BLaER1 (cell line): ENCODE data around the gene DYNC2I2.
A peak's percentile ranks its signal among the peaks of the same experiment; 100 is the strongest.
"Not testable (repeated sequence)": the region's sequence is repeated elsewhere in the genome, so short reads cannot be mapped to it uniquely, and the experiment has no call there.

Source experiments
- H3K27ac ChIP-seq: shearing (Covaris generic); formaldehyde crosslinking; 2 replicates; pipeline ENCODE4 v1.8.1; 2022
- H3K27me3 ChIP-seq: shearing (Covaris generic); formaldehyde crosslinking; 2 replicates; pipeline ENCODE4 v1.8.1; 2022
- H3K36me3 ChIP-seq: shearing (Covaris generic); formaldehyde crosslinking; 2 replicates; pipeline ENCODE4 v1.8.1; 2022
- H3K4me1 ChIP-seq: shearing (Covaris generic); formaldehyde crosslinking; 2 replicates; pipeline ENCODE4 v1.8.1; 2022
- H3K4me2 ChIP-seq: shearing (Covaris generic); formaldehyde crosslinking; 2 replicates; pipeline ENCODE4 v1.8.1; 2022
- H3K4me3 ChIP-seq: shearing (Covaris generic); formaldehyde crosslinking; 2 replicates; pipeline ENCODE4 v1.8.1; 2022
- H3K9ac ChIP-seq: shearing (Covaris generic); formaldehyde crosslinking; 2 replicates; pipeline ENCODE4 v1.8.1; 2022
- H3K9me3 ChIP-seq: shearing (Covaris generic); formaldehyde crosslinking; 2 replicates; pipeline ENCODE4 v1.8.1; 2022
- H4K20me1 ChIP-seq: shearing (Covaris generic); formaldehyde crosslinking; 2 replicates; pipeline ENCODE4 v1.8.1; 2022
- Cebpa-rat ChIP-seq: shearing (Covaris generic); IDR thresholded peaks from 2 replicates; pipeline ENCODE4 v1.8.1; 2022

DYNC2I2 gene

GRCh38 chr9:128696923-128697707, 40.5 kb upstream of the DYNC2I2 start:
- no peak overlapping the region for H3K4me3 ChIP-seq
- H4K20me1 ChIP-seq, result peaks cover 53% of the 10 kb centered on the region
- H3K4me2 ChIP-seq, result no peak overlapping the region
- H3K27ac ChIP-seq, result no peak overlapping the region
- TF ChIP-seq Cebpa-rat, result no peak
- no peak overlapping the region for H3K9ac ChIP-seq
- no peaks in the 10 kb centered on the region for H3K27me3 ChIP-seq
- peaks cover 59% of the 10 kb centered on the region for H3K36me3 ChIP-seq
- H3K4me1 ChIP-seq, result peaks cover 28% of the 10 kb centered on the region
- H3K9me3 ChIP-seq, result no peaks in the 10 kb centered on the region

- Histone ChIP-seq H3K4me3 (no peak overlapping the region), H3K4me2 (0 out of 2 replicates have a peak overlapping the region, but pooled peaks have one; percentile 21), H3K9ac (no peak overlapping the region), H3K27me3 (no peaks in the 10 kb centered on the region), H3K4me1 (peaks cover 34% of the 10 kb centered on the region), H4K20me1 (peaks cover 75% of the 10 kb centered on the region), H3K9me3 (no peaks in the 10 kb centered on the region), H3K27ac (no peak overlapping the region), H3K36me3 (peaks cover 70% of the 10 kb centered on the region)
- no peak for TF ChIP-seq Cebpa-rat
Observed at GRCh38 chr9:128694344-128694743, 37.7 kb upstream of the DYNC2I2 start.

GRCh38 chr9:128693738-128694137, 37.1 kb upstream of the DYNC2I2 start:
- not testable (repeated sequence) for H3K4me3 ChIP-seq, H3K4me2 ChIP-seq, H3K27ac ChIP-seq, H3K27me3 ChIP-seq, H3K9me3 ChIP-seq, H3K9ac ChIP-seq
- Histone ChIP-seq H3K4me1 (peaks cover 34% of the 10 kb centered on the region), H3K36me3 (peaks cover 67% of the 10 kb centered on the region), H4K20me1 (peaks cover 75% of the 10 kb centered on the region)

GRCh38 chr9:128690684-128691034, 34.0 kb upstream of the DYNC2I2 start:
- Histone ChIP-seq H4K20me1 (peaks cover 53% of the 10 kb centered on the region), H3K27me3 (no peaks in the 10 kb centered on the region), H3K4me1 (peaks cover 65% of the 10 kb centered on the region), H3K9ac (peak overlapping the region; percentile 97), H3K27ac (peak overlapping the region; percentile 99), H3K36me3 (peaks cover 44% of the 10 kb centered on the region), H3K4me2 (peak overlapping the region; percentile 84), H3K4me3 (peak overlapping the region; percentile 89), H3K9me3 (no peaks in the 10 kb centered on the region)
- no peak for TF ChIP-seq Cebpa-rat

GRCh38 chr9:128689820-128690683, 33.4 kb upstream of the DYNC2I2 start:
- peaks cover 71% of the 10 kb centered on the region for H3K4me1 ChIP-seq
- H3K4me2 ChIP-seq, result peak overlapping the region; percentile 84
- no peaks in the 10 kb centered on the region for H3K9me3 ChIP-seq
- H3K27me3 ChIP-seq, result no peaks in the 10 kb centered on the region
- H3K27ac ChIP-seq, result peak overlapping the region; percentile 99
- peak overlapping the region; percentile 89 for H3K4me3 ChIP-seq
- H3K9ac ChIP-seq, result peak overlapping the region; percentile 97
- H4K20me1 ChIP-seq, result peaks cover 49% of the 10 kb centered on the region
- peaks cover 40% of the 10 kb centered on the region for H3K36me3 ChIP-seq
- no peak for TF ChIP-seq Cebpa-rat

GRCh38 chr9:128689293-128689774, 32.7 kb upstream of the DYNC2I2 start:
- Histone ChIP-seq H3K36me3 (peaks cover 34% of the 10 kb centered on the region), H3K27me3 (no peaks in the 10 kb centered on the region), H3K9me3 (no peaks in the 10 kb centered on the region), H4K20me1 (peaks cover 45% of the 10 kb centered on the region), H3K4me3 (peak overlapping the region; percentile 89), H3K9ac (peak overlapping the region; percentile 97), H3K27ac (peak overlapping the region; percentile 99), H3K4me2 (no peak overlapping the region), H3K4me1 (peaks cover 74% of the 10 kb centered on the region)
- no peak for TF ChIP-seq Cebpa-rat

GRCh38 chr9:128688501-128689292, 32.0 kb upstream of the DYNC2I2 start, which contains the start of gene SET:
Gene SET, plus strand, starts transcription at chr9:128689222. Its CDS starts 361 bp downstream, at chr9:128689583.
- H3K36me3 ChIP-seq, result peaks cover 27% of the 10 kb centered on the region
- peak within 1 kb of the TSS; percentile 99 for H3K4me2 ChIP-seq
- H3K4me1 ChIP-seq, result peaks cover 68% of the 10 kb centered on the region
- H3K9ac ChIP-seq, result peak within 1 kb of the TSS; percentile 97
- TF ChIP-seq Cebpa-rat, result no peak
- peak within 1 kb of the TSS; percentile 89 for H3K4me3 ChIP-seq
- no peaks in the 10 kb centered on the region for H3K27me3 ChIP-seq
- H4K20me1 ChIP-seq, result peaks cover 38% of the 10 kb centered on the region
- H3K27ac ChIP-seq, result peak within 1 kb of the TSS; percentile 99
- no peaks in the 10 kb centered on the region for H3K9me3 ChIP-seq

GRCh38 chr9:128687453-128687852, 30.8 kb upstream of the DYNC2I2 start:
- H3K4me3 ChIP-seq, result no peak overlapping the region
- no peaks in the 10 kb centered on the region for H3K27me3 ChIP-seq
- H4K20me1 ChIP-seq, result peaks cover 26% of the 10 kb centered on the region
- TF ChIP-seq Cebpa-rat, result no peak
- H3K36me3 ChIP-seq, result peaks cover 15% of the 10 kb centered on the region
- no peak overlapping the region for H3K9ac ChIP-seq
- peaks cover 69% of the 10 kb centered on the region for H3K4me1 ChIP-seq
- peak overlapping the region; percentile 99 for H3K4me2 ChIP-seq
- no peak overlapping the region for H3K27ac ChIP-seq
- no peaks in the 10 kb centered on the region for H3K9me3 ChIP-seq

GRCh38 chr9:128685636-128686489, 29.2 kb upstream of the DYNC2I2 start:
- Histone ChIP-seq H3K4me3 (peak overlapping the region; percentile 88), H3K36me3 (no peaks in the 10 kb centered on the region; the same call in 1 of the 2 replicates), H3K9me3 (no peaks in the 10 kb centered on the region), H3K27ac (peak overlapping the region; percentile 92), H3K4me1 (peaks cover 61% of the 10 kb centered on the region), H4K20me1 (peaks cover 10% of the 10 kb centered on the region), H3K27me3 (no peaks in the 10 kb centered on the region), H3K9ac (peak overlapping the region; percentile 94), H3K4me2 (peak overlapping the region; percentile 99)
- no peak for TF ChIP-seq Cebpa-rat
